ENCODE data around the gene DNPEP.

GRCh38 chr2:219437141-219437540, 49.4 kb upstream of the DNPEP start:
- TF ChIP-seq, protein P1, sequence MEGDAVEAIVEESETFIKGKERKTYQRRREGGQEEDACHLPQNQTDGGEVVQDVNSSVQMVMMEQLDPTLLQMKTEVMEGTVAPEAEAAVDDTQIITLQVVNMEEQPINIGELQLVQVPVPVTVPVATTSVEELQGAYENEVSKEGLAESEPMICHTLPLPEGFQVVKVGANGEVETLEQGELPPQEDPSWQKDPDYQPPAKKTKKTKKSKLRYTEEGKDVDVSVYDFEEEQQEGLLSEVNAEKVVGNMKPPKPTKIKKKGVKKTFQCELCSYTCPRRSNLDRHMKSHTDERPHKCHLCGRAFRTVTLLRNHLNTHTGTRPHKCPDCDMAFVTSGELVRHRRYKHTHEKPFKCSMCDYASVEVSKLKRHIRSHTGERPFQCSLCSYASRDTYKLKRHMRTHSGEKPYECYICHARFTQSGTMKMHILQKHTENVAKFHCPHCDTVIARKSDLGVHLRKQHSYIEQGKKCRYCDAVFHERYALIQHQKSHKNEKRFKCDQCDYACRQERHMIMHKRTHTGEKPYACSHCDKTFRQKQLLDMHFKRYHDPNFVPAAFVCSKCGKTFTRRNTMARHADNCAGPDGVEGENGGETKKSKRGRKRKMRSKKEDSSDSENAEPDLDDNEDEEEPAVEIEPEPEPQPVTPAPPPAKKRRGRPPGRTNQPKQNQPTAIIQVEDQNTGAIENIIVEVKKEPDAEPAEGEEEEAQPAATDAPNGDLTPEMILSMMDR (conservative IDR thresholded peaks at IDR 0.05) = no peak
- no peak for TF ChIP-seq ZFX (IDR thresholded peaks at IDR 0.05)

Measured in C4-2B (cell line).